Measurements from ENCODE around the gene CCR8. TPM values are rescaled to one million over a fixed set of nuclear protein-coding genes. Genes with fewer than 3 reads are reported as not detected.
"Not testable (repeated sequence)": the region's sequence is repeated elsewhere in the genome, so short reads cannot be mapped to it uniquely, and the experiment has no call there.

The CCR8 gene
- polyA plus RNA-seq, 1 donor = not detected

GRCh38 chr3:39349080-39349479 is 19.6 kb downstream of the CCR8 start:
- DNase-seq = no peak

GRCh38 chr3:39350714-39351113 is 21.2 kb downstream of the CCR8 start:
- no peak for DNase-seq

- not testable (repeated sequence) for DNase-seq
These were observed 21.6 kb downstream of the CCR8 start for GRCh38 chr3:39351134-39351533.

GRCh38 chr3:39353168-39353927 is 23.8 kb downstream of the CCR8 start:
- not testable (repeated sequence) for DNase-seq

GRCh38 chr3:39358333-39358732 is 28.8 kb downstream of the CCR8 start:
- DNase-seq = no peak

GRCh38 chr3:39361252-39361927 is 31.9 kb downstream of the CCR8 start:
- DNase-seq = no peak

GRCh38 chr3:39362192-39362591 is 32.7 kb downstream of the CCR8 start:
- DNase-seq = no peak

GRCh38 chr3:39362812-39363211 is 33.3 kb downstream of the CCR8 start:
- DNase-seq = no peak

GRCh38 chr3:39370450-39370849 is 40.9 kb downstream of the CCR8 start:
- DNase-seq = not testable (repeated sequence)

GRCh38 chr3:39372833-39373232 is 43.3 kb downstream of the CCR8 start:
- DNase-seq = no peak

- DNase-seq = no peak
These were observed 47.6 kb downstream of the CCR8 start for GRCh38 chr3:39376959-39377634.

GRCh38 chr3:39378088-39378487 is 48.6 kb downstream of the CCR8 start:
- no peak for DNase-seq

GRCh38 chr3:39378957-39379777 is 49.7 kb downstream of the CCR8 start:
- DNase-seq = no peak

- DNase-seq = no peak
These were observed 50.3 kb downstream of the CCR8 start for GRCh38 chr3:39379778-39380155.

- DNase-seq = no peak
These were observed 51.9 kb downstream of the CCR8 start for GRCh38 chr3:39381432-39381831.

Other genes starting within 250 kb of the CCR8 start
- 38.5 TPM for gene GORASP1, start 222.1 kb upstream of the CCR8 start, polyA plus RNA-seq (ENCODE audit: insufficient read length)
- 2.9 TPM for gene TTC21A, start 222.0 kb upstream of the CCR8 start, polyA plus RNA-seq (ENCODE audit: insufficient read length)
- gene CSRNP1, start 176.1 kb upstream of the CCR8 start, polyA plus RNA-seq (ENCODE audit: insufficient read length) = 5.5 TPM
- 143 TPM for gene XIRP1, start 137.1 kb upstream of the CCR8 start, polyA plus RNA-seq (ENCODE audit: insufficient read length)
- gene CX3CR1, start 49.7 kb upstream of the CCR8 start, polyA plus RNA-seq (ENCODE audit: insufficient read length) = 6.7 TPM
- gene SLC25A38, start 53.7 kb downstream of the CCR8 start, polyA plus RNA-seq (ENCODE audit: insufficient read length) = 18.2 TPM
- 1,993 TPM for gene RPSA, start 77.0 kb downstream of the CCR8 start, polyA plus RNA-seq (ENCODE audit: insufficient read length)
- 0.05 TPM for gene MOBP, start 138.0 kb downstream of the CCR8 start, polyA plus RNA-seq (ENCODE audit: insufficient read length)